LoVo (cell line): ENCODE results near the gene LIM2.

Experiments
- DNase-seq: peaks from one replicate; pipeline ENCODE4 v3.0.0-alpha.2; 2016; ENCODE audit warnings: low spot score

The LIM2 gene

DNA sequence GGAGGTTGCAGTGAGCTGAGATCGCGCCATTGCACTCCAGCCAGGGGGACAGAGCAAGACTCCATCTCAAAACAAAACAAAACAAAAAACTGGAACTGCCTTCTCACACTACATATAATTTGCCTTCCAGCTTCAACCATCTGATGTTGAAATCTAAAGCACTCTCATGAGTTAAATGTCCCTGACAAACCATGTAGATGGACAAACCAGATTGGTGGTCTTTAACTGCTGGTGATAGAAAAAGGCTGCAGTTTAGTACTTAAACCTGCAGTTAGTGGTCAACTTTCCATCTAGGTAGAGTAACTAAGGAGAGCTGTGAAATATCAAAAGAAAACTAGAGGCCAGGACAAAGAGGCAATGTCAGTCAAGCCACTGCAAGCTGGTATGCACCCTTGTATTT is 8.4 kb upstream of the LIM2 start:
- no peak for DNase-seq

- DNase-seq = peak; percentile 84
Measured at GRCh38 chr19:51394050-51394836, 6.5 kb upstream of the LIM2 start.

DNA sequence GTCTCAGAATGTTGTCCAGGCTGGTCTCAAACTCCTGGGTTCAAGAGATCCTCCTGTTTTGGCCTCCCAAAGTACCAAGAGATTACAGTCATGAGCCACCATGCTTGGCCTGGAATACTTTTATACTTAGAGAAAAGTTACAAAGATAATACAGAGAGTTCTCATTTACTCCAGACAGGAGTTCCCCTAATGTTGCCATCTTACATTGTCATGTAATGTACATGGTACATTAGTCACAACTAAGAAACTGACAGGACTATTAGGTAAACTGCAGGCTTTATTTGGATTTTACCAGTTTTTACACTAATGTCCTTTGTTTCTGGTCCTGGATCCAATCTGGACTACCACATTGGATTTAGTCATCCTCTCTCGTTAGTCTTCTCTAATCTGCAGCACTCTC is 4.9 kb upstream of the LIM2 start:
- no peak for DNase-seq

DNA sequence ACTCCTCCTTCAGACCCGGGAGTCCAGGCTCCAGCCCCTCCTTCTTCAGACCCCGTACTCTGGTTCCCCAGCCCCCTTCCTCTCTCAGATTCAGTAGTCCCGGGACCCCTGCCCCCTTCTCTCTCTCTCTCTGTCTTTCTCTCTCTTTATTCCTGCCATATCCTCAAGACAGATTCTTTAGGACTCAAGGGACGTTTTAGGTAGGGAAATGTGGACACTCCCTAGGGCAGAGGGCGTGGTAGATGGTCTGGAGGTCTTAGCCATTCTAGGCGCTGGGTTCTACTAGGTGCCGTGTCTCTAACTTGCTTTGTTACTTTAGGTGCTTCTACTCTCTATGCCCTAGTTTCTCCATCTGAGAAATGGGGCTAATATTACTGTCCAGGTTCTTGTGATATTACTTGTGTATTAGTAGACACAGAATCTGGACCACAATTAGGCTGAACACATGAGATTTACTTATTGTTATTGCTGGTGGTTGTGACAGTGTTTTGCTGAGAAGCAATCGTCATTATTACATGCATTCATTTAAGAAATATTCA is 3.4 kb upstream of the LIM2 start:
- DNase-seq = no peak

GRCh38 chr19:51389143-51389542 is 1.4 kb upstream of the LIM2 start:
- no peak for DNase-seq

- no peak for DNase-seq
Measured at GRCh38 chr19:51386882-51387520, 773 bp downstream of the LIM2 start.

DNA sequence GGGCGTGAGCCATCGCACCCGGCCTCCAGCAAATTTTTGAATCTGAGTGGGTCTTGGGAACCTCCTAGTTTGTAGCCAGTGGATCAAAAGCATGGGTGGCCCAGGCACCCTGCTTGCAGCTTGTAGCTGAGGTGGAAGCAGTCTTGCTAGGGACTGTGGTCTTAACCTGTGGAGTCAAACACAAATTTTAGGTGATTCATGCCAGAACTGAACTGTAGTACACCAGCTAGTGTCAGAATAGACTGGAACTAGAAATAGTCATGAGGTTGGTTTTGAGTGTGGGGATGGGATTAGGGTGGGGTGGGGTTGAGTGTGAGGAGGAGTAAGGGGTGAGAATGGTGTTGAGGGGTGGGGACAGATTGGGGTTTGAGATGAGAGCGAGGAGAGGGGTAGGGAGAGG is 5.8 kb downstream of the LIM2 start:
- no peak for DNase-seq

DNA sequence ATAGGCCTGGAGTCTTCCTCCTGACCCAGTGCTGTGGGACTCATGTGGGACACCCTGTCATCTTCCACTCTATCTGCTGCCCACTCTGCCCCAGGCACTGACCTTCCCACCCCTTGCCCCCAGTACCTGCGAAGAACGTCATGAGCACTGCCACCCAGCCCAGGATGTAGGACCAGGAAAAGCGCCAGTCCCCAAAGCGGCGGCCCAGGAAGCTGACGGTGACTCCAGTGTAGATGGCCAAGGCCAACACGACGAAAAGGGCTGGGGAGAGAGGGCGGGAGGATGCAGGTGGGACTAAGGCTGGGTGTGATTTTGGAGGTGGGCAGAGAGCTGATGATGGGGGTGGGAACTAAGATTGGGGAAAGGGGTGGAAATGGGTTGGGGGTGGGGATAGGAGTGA is 7.4 kb downstream of the LIM2 start:
- DNase-seq = no peak

DNA sequence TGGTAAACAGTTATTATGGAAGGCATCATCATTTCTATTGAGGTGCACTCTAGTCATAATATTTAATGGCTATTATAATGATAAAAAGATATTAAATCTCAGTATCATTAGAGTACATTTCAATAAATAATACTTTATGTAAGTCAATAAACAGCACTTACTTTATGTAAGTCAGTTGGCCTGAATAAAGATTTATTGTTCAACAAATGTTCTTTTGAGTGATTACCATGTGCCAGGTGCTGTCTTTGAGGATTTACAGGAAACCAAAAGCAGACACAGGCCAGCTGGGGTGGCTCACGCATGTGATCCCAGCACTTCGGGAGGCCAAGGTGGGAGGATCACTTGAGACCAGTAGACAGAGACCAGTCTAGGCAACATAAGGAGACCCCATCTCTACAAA is 10.4 kb downstream of the LIM2 start:
- DNase-seq = no peak

GRCh38 chr19:51375504-51376221 is 12.1 kb downstream of the LIM2 start:
- no peak for DNase-seq

- DNase-seq = no peak
Measured at GRCh38 chr19:51372649-51373504, 14.9 kb downstream of the LIM2 start, which contains the start of gene NKG7. Gene NKG7 (minus strand): TSS chr19:51372654. CDS start chr19:51372535, 119 bp downstream.

DNA sequence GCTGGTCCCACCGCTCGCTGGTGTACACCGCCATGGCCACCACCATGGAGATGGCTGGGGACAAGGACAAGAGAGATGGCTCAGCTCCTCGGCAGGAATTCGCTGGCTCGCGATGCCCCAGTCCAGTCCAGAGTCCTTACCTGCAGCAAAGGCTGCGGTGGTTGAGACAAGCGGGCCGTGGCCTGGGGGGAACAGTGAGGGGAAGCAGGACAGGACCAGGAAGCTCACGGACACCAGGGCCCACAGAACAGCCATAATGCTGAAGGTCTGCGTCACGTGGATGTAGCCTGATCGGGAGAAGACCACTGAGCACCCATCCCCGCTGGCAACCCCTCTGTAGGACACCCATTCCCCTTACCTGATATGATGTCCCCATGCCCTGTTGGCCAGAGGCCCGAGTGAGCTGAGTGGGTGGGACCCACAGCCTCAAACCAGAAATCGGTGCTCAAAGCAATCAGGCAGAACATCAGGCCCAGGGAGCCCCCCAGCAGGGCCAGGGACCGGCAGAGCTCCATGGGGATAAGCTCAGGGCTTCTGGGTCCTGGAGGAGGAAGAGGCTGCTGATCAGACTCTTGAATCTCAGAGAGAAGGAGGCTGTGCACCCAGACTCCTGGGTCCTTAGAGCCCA is 15.6 kb downstream of the LIM2 start:
- no peak for DNase-seq

DNA sequence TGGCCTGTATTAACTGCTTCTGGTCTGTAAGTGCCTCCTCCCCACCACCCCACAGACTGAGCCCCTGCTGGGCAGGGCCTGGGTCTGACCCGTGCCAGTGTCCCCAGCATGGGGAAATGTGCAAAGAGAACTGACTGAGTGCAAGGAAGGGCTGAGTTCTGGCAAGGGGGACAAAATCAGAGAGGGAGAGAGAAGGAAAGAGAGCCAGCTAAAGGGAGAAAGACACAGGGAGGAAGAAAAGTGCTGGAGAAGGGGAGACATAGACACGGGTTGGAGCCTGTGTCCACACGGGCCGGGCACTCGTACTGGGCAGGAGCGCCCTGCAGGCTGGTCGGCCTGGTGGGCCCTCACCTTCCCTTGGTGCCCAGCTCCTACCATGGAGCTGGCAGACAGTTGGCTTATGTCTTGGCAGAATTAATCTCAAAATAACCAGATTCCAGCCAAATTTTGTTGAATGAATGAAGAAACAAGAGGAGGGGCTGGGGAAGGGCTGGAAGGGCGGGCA is 16.5 kb downstream of the LIM2 start:
- DNase-seq = no peak

DNA sequence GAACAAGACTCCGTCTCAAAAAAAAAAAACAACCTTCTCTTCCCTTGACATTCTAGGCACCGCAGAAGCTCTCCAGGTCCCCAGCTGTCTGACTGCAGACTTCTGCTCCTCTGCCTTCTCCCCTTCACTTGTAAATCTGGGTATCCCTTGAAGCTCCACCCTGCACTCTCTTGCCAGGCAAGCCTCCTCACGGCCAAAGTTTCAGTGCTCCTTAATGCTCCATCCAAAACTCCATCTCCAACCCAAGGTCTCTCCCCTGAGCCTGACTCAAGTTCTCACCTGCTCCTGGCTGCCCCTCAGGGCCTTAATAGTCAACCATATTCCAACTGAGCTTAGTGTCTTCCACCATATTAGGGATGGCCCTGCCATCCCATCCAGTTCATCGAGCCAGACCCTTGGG is 17.5 kb downstream of the LIM2 start:
- DNase-seq = no peak

DNA sequence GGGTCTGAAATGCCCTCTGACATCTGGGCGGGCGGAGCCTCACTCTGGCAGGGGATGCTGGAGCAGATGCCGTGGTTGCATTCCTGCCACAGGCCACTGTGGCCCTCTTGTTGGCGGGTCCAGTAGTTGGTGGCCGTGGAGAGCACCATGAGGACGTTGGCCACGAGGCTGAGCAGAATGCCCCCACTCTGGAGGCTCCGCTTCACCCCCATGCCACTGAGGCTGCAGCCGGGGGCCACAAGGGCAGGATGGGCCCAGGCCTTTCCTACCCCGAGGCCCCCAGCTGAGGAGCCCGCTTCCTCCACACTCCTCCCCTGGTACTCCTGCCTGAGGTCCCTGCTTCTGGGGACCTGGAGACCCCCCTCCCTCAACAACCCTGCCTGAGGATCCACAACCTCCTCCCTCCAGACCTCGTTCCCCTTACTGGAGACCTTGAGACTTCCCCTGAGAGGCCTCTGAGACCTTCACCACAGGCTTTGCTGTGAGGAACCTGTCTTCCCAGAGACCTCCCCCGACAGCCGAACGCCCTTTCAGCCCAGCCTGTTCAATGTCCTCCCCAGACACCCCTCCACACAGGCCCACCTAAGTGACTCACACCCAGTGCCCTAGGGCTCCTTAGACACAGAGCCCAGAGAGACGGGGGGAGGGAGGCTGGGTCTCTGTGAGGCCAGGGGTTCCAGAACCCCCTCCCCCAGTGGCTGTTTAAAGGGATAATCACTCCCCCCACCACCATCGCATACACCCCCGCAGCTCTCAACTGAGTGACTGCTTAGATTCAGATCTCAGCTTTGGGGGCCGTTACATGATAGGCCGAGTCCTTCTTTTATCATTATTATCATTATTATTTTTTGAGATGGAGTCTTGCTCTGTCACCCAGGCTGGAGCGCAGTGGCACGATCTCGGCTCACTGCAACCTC is 19.1 kb downstream of the LIM2 start, which contains the start of gene CLDND2:
TSS of gene CLDND2 (minus strand) at position 638 of the 917 bp plus-strand sequence. CDS start at position 212, 426 bp downstream.
- no peak for DNase-seq

DNA sequence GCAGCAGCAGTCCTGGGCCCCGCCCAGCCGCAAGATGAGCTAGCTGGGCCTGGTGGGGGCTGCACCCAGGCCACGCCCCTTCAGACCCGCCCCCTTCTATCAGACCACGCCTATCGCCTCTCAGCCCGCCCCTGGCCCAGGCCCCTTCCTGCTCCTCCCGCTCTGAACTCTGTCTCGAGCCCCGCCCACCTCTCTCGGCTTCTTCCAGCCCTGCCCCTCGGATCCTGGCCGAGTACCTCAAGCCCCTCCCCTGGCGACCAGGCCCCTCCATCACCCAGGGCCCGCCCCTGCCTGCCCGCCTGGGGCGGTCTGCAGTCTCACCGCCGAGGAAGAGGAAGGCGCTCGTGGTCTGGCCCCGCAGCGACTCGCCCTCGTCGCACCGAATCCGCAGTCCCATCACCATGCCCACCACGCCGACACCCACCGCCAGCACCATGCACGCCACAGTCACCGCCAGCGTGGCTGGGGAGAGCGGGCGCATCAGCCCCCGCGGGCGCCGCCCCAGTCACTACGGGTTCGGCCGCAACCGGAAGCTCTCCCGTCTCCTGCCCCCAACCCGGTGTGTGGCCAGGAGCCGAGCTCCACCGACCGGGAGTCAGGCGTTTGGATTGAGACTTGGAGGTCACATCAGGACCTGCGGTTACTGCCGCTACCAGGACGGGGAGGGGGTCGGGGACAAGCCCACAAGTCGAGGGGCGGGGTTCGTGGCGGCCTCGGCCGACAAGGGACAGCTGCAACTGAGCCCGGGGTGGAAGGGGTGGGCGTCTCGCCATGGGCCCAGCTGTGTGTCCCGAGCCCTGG is 20.0 kb downstream of the LIM2 start:
- peak; percentile 99 for DNase-seq

DNA sequence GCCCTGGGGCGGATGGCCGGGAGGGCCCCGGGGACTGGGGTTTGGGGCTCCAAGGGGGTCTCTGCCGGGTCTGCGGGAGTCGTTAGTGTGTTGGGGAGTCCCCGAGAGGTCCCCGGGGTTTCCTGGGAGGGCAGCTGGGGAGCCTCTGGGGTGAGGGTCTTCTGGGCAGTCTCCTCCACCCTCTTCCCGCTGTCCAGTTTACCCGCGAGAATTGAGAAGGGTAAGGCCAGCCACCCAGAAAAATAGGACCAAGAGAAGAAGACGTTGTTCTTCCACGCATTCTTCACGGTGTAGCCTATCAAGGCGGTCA is 20.6 kb downstream of the LIM2 start:
- DNase-seq = no peak

DNA sequence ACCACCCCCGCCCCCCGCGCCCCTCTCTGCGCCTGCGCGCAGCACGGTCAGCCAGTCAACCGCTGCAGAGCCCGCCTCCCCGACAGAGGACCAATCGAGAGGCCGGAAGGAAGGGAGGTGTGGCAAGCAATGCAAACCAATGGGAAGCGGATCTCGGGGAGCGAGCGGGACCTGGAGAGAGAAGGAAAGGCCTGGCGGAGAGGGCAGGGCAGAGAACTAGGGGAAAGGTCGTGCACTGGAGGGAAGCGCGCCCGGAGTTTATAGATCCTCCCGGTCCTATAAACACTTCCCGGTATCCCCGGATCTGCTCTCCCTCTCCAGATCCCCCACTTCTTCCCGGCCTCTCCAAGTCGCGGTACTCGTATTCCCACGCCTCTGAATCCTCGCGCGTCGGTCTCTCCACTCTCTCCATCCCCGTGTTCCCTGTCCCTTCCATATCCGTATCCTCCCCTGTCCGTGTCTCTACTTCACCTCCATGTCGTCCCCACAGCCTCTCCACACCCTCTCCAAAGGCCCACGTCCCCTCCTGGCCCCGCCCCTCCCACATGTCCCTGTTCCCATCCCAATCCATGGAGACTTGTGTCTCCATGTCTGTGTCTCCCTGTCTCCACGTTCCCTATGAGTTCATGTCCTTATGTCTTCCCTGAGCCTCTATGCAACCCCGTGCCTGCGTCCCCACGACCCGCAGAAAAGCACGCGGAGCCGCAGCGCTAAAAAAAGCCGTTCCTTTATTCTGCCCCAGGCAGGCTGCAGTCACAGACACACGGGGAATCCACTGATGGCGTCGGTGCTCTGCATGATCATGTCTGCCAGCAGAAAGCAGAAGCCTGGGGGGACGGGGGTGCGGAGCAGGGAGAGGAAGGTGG is 21.2 kb downstream of the LIM2 start:
- peak; percentile 98 for DNase-seq
